ENCODE results near the gene MAD1L1. TPM values are rescaled to one million over a fixed set of nuclear protein-coding genes. Genes with fewer than 3 reads are reported as not detected.

MAD1L1 gene
- total RNA-seq, 2 experiments from 2014 or later = 40.0 to 44.7 TPM

DNA sequence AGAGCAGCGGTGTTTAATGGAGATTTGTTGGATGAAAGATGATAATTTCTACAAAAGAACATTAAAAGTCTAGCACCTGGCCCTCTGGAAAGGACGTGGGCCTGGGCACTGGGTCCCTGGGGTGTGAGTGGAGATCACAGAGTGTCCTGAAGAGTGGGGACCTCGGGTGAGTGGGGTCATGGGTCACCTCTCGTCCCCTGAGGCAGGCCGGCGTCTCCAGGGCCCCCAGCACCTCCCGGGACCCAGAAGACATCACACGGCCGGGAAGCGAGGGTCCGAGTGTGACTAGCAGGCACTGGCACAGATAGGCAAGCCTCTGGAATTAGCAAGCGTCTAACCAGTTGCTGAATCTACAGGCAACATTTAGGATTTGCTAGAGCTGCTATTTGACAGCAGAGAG, 257.2 kb downstream of the MAD1L1 start:
- DNase-seq (no peak), ATAC-seq (no peak)
- Mint-ChIP-seq H3K36me3 (ENCODE audit: low read depth) (peaks cover 10% of the 10 kb centered on the region), H3K27me3 (no peaks in the 10 kb centered on the region), H3K9me3 (no peaks in the 10 kb centered on the region), H3K4me1 (ENCODE audit: low read depth) (peaks cover 5% of the 10 kb centered on the region), H3K27ac (no peak overlapping the region), H3K4me3 (no peak overlapping the region)
- POLR2A ChIA-PET = no interaction called here
- CTCF ChIA-PET = interaction anchor here (1.4 kb wide), 1 partner anchor 11 kb away, joined by 3 read pairs; no protein-coding TSS in a partner anchor
- intact Hi-C loops (cut with micrococcal nuclease) = no loop called here
- TF ChIP-seq, protein P1, sequence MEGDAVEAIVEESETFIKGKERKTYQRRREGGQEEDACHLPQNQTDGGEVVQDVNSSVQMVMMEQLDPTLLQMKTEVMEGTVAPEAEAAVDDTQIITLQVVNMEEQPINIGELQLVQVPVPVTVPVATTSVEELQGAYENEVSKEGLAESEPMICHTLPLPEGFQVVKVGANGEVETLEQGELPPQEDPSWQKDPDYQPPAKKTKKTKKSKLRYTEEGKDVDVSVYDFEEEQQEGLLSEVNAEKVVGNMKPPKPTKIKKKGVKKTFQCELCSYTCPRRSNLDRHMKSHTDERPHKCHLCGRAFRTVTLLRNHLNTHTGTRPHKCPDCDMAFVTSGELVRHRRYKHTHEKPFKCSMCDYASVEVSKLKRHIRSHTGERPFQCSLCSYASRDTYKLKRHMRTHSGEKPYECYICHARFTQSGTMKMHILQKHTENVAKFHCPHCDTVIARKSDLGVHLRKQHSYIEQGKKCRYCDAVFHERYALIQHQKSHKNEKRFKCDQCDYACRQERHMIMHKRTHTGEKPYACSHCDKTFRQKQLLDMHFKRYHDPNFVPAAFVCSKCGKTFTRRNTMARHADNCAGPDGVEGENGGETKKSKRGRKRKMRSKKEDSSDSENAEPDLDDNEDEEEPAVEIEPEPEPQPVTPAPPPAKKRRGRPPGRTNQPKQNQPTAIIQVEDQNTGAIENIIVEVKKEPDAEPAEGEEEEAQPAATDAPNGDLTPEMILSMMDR (IDR thresholded peaks at IDR 0.05) = no peak

DNA sequence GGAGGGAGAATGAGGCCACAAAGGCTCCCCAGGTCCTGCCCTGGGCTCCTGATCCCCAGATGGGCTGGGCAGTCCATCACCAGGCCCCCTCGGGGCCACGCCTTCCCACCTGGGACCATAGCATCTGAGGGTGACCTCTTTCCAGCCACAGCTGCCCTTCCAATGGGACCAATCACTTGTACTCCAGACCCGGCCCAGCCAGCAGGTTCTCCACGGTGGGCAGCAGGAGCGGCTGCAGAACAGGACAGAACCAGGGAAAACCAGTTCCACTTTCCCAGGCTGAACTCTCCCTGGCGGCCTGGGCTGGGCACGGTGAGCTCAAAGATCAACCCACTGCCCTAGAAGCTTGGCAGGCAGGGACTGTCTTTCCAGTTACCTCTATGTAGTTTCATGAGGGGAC, 257.6 kb downstream of the MAD1L1 start:
- POLR2A ChIA-PET = no interaction called here
- no peak overlapping the region for H3K4me3 Mint-ChIP-seq
- intact Hi-C loops (cut with micrococcal nuclease) = no loop called here

DNA sequence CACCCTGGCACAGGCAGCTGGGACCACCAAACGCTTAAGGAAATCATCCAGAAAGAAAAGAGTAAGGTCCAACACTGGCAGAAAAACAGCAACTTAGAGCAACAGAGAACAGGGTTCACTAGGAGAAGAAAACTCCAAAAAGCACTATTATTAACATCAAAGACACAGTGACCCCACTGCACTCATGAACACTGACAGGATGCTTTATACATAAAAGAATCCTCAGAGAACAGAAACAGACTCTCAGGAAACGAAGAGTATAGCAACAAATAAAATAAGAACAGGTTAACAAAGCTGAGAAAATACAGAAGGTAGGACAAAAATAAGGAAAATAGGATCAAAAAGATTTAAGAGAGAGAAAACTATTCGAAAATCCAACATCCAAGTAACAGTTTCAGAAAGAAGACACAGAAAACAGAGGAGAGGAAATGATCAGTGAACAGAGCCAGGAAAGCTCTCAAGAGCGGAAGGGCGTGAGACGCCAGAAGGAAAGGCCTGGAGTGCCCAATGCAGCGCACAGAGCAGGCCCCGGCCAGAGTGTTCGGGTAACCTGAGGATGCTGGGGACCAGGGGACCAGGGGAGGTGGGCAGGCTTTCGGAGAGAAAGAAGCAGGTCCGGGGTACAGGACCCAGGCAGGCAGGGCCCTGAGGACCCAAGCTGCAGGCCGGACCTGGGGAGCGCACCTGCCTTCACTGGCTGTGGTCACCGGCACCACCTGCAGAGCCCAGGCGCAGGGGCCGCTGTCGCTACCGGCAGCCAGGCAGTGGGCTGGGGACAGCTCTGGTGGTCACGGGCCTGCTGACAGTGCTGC, 258.2 kb downstream of the MAD1L1 start:
- H3K9me3 Mint-ChIP-seq = no peaks in the 10 kb centered on the region
- ChIA-PET CTCF (interaction anchor here (1.4 kb wide), 1 partner anchor 12 kb away, joined by 3 read pairs; no protein-coding TSS in a partner anchor), POLR2A (no interaction called here)
- H3K4me3 Mint-ChIP-seq = no peak overlapping the region
- DNase-seq (no peak), ATAC-seq (no peak)
- TF ChIP-seq, protein P1 (IDR thresholded peaks at IDR 0.05) = no peak
- H3K27ac Mint-ChIP-seq = no peak overlapping the region
- peaks cover 10% of the 10 kb centered on the region for H3K4me1 Mint-ChIP-seq (ENCODE audit: low read depth)
- peaks cover 10% of the 10 kb centered on the region for H3K36me3 Mint-ChIP-seq (ENCODE audit: low read depth)
- intact Hi-C loops (cut with micrococcal nuclease) = no loop called here
- H3K27me3 Mint-ChIP-seq = no peaks in the 10 kb centered on the region

More for the DNA sequence above, 257.6 kb downstream of the MAD1L1 start:
- no peaks in the 10 kb centered on the region for H3K27me3 Mint-ChIP-seq
- H3K9me3 Mint-ChIP-seq = no peaks in the 10 kb centered on the region
- DNase-seq (no peak), ATAC-seq (no peak)
- no peak overlapping the region for H3K27ac Mint-ChIP-seq
- H3K36me3 Mint-ChIP-seq (ENCODE audit: low read depth) = peaks cover 10% of the 10 kb centered on the region
- CTCF ChIA-PET = interaction anchor here (1.4 kb wide), 1 partner anchor 12 kb away, joined by 3 read pairs; no protein-coding TSS in a partner anchor
- peaks cover 5% of the 10 kb centered on the region for H3K4me1 Mint-ChIP-seq (ENCODE audit: low read depth)
- TF ChIP-seq, protein P1 (IDR thresholded peaks at IDR 0.05) = no peak

DNA sequence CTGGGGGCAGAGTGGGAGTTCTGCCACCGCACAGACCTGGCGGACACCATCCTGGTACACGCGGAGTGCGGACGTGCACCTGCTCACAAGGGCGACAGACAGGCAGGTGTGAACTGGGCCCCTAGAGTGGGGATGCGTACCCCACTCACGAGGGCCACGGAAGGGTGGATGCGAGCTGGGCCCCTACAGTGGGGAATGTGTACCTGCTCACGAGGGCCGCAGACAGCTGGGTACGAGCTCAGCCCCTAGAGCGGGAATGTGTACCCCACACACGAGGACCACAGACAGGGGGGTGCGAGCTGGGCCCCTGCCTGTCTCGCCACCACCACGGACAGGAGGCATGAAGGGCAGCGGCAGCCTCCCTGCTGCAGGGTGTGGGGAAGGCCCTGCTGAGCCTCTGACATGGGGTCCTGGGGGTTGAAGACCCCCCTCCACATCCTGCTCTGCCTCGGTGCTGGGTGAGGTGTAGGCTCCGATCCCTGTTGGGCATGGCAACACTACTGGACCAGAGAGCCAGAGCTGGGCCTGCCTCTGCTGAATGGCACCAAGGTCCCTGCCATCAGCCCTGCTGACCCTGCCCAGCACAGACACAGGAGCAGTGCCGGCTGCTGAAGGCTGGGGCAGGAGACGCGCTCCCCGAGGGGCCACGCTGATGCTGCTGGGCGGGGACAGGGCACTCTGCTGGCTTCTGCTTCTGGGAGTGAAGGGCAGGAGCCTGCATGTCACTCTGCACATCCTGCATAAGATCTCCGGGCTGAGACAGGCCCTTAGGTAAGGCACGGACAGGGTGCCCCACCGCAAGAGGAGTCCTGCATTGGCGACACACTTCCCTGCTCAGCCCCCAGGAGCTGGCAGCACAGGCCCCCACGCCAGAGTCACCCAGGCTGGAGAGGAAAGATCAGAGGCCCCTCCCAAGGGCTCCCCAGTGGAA, 259.2 kb downstream of the MAD1L1 start:
- POLR2A ChIA-PET = no interaction called here
- CTCF ChIA-PET = no interaction called here
- TF ChIP-seq, protein P1 (IDR thresholded peaks at IDR 0.05) = no peak
- no peak for DNase-seq
- ATAC-seq = no peak
- Mint-ChIP-seq H3K9me3 (no peaks in the 10 kb centered on the region), H3K36me3 (ENCODE audit: low read depth) (peaks cover 10% of the 10 kb centered on the region), H3K27ac (no peak overlapping the region), H3K4me1 (ENCODE audit: low read depth) (peaks cover 12% of the 10 kb centered on the region), H3K4me3 (no peak overlapping the region), H3K27me3 (no peaks in the 10 kb centered on the region)
- intact Hi-C loops (cut with micrococcal nuclease) = no loop called here

All from activated CD8-positive, alpha-beta T cell treated with anti-CD3 and anti-CD28 coated beads for 36 hours (primary cell).